ENCODE results near the gene CORT.
A peak's percentile ranks its signal among the peaks of the same experiment; 100 is the strongest.
"Not testable (repeated sequence)": the region's sequence is repeated elsewhere in the genome, so short reads cannot be mapped to it uniquely, and the experiment has no call there.

The CORT gene

GRCh38 chr1:10438677-10439163 lies 11.1 kb upstream of the CORT start:
- no peak for DNase-seq (ENCODE audit: low spot score)

DNA sequence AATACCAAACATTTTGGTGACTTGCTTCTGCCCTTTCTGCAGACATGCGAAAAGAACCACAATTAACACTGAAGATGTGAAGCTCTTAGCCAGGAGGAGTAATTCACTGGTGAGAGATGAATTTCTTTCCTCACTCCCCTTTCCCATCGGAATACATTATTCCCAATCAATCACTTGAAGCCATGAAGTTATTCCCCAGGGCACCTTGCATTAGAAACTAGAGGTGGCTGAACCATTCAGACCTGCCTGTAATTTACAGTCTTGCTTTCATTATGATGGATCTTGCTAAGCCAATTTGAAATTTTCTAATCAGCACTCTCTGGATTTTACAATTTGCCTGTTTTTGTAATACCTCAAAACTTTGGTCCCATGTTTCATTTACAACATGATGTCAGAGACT lies 9.5 kb upstream of the CORT start:
- no peak for DNase-seq (ENCODE audit: low spot score)

DNA sequence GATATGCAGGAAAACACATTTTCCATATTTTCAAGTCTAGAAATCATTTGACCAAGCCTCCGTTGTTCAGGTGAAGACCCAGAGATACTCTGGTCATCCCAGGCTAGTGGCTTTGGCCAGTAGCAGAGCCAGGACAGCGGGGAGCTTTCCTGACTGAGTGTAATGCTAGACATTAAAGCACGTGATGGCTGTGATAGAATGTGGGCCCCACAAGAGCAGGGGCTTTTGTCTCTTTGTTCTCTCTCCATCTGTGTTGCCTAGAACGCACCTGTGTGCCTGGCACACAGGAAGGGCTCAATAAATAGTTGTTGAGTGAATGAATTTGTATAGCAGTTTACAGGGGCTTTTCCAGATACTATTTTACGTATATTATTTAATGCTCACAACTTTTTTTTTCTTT lies 9.0 kb upstream of the CORT start:
- DNase-seq (ENCODE audit: low spot score), result no peak

GRCh38 chr1:10444248-10444647 lies 5.6 kb upstream of the CORT start:
- no peak for DNase-seq (ENCODE audit: low spot score)

GRCh38 chr1:10444795-10445397 lies 4.9 kb upstream of the CORT start:
- DNase-seq (ENCODE audit: low spot score), result no peak

- no peak for DNase-seq (ENCODE audit: low spot score)
Observed at GRCh38 chr1:10446790-10447422, 2.9 kb upstream of the CORT start.

GRCh38 chr1:10450156-10450814 lies 454 bp downstream of the CORT start:
- DNase-seq (ENCODE audit: low spot score), result peak; percentile 18

DNA sequence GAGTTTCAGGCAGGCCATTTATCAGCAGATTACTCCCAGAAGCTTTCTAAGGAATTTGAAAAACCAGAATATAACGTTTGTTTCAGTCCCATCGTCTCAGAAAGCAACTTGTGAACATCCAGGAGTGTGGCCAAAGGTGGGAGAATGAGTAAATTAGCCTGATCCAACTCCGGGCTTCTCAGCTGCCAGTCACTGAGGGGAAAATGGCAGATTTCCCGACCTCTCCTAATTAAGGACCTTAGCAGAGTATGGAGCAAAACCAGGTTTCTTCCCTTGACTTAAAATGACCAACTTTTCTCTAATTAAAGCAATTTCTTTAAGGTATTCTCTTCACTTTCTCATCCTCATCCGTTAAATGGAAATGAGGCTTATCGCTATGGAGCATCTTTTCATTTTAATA lies 1.0 kb downstream of the CORT start:
- peak; percentile 21 for DNase-seq (ENCODE audit: low spot score)

- peak; percentile 84 for DNase-seq (ENCODE audit: low spot score)
Observed at GRCh38 chr1:10451287-10451686, 1.5 kb downstream of the CORT start.

GRCh38 chr1:10456048-10456447 lies 6.2 kb downstream of the CORT start:
- DNase-seq (ENCODE audit: low spot score), result no peak

DNA sequence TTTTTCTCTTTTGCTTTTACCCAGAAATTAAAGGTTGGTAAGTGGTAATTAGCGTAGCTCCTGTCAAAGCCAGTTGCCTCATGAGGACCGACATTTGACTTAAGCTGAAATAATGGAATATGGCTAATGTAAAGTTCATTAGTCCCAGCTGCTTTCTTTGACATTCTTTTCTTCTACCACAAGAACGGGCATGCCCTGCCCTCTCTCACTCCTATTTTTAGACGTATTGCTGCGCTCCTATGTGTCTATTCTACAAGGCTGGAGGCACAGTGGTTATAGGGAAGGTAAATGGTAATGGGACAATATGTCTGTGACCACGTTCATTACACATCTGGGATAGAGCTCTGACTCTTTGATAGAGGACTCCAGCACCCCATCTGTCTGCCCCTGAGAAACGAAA lies 6.8 kb downstream of the CORT start:
- DNase-seq (ENCODE audit: low spot score), result no peak

GRCh38 chr1:10457462-10457861 lies 7.6 kb downstream of the CORT start:
- not testable (repeated sequence) for DNase-seq (ENCODE audit: low spot score)

GRCh38 chr1:10457875-10458274 lies 8.0 kb downstream of the CORT start:
- DNase-seq (ENCODE audit: low spot score), result no peak

- peak; percentile 69 for DNase-seq (ENCODE audit: low spot score)
Observed at GRCh38 chr1:10459184-10459583, 9.4 kb downstream of the CORT start.

DNA sequence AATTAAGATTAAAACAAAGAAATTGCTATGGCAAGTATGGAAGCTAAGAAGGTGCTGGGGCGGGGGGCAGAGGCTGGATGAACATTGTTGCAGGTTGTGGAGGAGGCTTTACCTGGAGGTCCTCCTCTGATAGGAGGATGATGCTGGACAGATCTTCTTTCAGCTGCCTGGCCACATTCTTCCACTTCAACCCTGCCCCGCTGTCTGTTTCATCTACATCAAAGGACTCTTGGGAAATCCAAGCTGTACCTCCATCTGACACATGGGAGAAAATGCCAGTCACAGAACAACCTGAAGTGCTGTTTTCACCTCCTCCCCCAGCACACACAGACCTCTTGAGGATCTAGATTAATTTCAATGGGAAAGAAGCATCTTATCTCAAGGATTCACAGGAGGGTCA lies 17.2 kb downstream of the CORT start:
- DNase-seq (ENCODE audit: low spot score), result no peak

- DNase-seq (ENCODE audit: low spot score), result no peak
Observed at GRCh38 chr1:10470043-10470442, 20.2 kb downstream of the CORT start.

- DNase-seq (ENCODE audit: low spot score), result no peak
Observed at GRCh38 chr1:10471411-10472219, 21.8 kb downstream of the CORT start.

DNA sequence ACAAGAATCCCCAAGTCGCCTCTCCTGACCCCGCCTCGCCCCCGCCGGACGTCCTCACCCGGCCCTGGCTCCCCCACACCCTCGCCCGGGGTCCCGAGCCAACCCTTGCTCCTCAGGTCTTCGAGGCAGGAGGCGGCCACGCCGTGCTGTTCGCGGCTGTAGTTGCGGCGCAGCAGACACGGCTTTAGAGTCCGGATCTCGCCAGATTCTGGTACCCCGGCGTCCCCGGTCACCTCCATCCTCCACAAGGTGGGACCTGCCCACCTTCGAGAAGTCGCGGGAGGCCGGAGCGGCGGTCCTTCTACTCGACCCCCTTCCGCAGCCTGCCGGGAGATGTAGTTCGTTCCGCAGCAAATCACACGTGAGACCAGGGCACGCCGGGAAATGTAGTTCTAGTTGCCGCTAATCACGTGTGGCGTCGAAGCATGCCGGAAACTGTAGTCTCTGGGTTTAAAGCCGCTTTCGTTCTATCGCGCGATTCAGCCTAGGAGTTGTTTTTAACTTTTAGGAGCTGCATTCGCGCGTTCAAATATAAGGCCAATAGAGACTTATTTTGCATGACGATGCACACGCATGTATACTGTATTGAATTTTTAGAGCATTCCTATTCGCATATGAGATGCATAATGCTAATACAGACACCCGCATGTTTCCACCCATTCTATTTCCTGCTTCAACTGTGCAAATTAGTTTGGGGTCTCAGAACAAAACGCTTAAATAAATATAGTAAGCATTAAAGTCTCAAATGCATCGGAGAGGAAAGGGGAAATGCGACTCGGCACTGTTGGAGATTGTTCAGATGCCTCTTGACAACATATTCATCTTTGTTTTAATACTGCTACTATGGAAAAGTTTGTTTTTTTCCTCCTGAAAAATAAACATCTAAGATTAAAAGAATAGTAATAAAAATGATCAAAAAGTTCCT lies 22.7 kb downstream of the CORT start, which contains the start of gene DFFA:
TSS of gene DFFA (minus strand) at position 310 of the 925 bp plus-strand sequence. CDS start at position 239, 71 bp downstream.
- DNase-seq (ENCODE audit: low spot score), result peak; percentile 95

DNA sequence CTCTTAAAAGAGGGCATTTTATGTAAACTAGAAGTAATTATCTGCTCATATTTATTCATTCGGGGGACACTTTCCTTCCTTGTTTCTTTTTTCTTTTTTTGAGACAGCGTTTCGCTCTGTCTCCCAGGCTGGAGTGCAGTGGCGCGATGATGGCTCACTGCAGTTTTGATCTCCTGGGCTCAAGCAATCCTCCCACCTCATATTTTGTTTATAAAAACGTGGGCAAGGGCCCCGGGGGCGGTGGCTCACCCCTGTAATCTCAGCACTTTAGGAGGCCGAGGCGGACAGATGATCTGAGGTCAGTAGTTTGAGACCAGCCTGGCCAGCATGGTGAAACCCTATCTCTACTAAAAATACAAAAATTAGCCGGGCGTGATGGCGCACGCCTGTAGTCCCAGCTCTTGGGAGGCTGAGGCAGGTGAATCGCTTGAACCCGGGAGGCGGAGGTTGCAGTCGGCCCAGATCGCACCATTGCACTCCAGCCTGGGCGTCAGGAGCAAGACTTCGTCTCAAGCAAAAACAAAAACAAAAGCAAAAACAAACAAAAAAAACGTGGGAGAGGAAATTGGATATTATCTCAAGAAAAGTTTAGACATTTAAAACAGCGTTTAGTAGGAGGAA lies 23.4 kb downstream of the CORT start:
- DNase-seq (ENCODE audit: low spot score), result no peak

GRCh38 chr1:10474309-10474612 lies 24.4 kb downstream of the CORT start:
- not testable (repeated sequence) for DNase-seq (ENCODE audit: low spot score)
